Stimulated activated CD4-positive, alpha-beta T cell treated with anti-CD3 and anti-CD28 coated beads, Interleukin-2, amount 100 ng/mL, for 4 hours (primary cell): ENCODE results near the gene DNMT1.

Experiments used
- DNase-seq: peaks from one replicate; pipeline ENCODE4 v3.0.0-alpha.2; 2020; ENCODE audit warnings: low read depth

Gene DNMT1

GRCh38 chr19:10141479-10141878, 53.3 kb downstream of the DNMT1 start:
- DNase-seq: no peak

DNA sequence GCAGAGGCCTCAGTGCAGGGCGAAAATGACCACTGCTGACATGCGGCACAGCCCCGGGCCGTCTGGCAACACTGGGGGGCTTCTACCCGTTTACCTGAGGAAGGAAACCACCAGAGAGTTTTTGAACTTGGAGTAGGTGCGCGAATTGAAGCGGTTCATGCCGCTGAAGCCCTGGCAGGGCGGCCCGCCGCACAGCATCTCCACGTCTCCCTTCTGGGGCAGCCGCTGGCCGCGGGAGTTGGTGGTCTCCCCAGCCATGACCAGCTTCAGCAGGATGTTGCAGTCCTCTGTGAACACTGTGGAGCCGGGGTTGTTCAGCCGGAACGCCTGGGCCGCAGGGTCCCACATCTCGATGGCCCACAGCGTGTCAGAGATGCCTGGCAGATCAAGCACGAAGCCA, 54.8 kb downstream of the DNMT1 start:
- no peak for DNase-seq

DNA sequence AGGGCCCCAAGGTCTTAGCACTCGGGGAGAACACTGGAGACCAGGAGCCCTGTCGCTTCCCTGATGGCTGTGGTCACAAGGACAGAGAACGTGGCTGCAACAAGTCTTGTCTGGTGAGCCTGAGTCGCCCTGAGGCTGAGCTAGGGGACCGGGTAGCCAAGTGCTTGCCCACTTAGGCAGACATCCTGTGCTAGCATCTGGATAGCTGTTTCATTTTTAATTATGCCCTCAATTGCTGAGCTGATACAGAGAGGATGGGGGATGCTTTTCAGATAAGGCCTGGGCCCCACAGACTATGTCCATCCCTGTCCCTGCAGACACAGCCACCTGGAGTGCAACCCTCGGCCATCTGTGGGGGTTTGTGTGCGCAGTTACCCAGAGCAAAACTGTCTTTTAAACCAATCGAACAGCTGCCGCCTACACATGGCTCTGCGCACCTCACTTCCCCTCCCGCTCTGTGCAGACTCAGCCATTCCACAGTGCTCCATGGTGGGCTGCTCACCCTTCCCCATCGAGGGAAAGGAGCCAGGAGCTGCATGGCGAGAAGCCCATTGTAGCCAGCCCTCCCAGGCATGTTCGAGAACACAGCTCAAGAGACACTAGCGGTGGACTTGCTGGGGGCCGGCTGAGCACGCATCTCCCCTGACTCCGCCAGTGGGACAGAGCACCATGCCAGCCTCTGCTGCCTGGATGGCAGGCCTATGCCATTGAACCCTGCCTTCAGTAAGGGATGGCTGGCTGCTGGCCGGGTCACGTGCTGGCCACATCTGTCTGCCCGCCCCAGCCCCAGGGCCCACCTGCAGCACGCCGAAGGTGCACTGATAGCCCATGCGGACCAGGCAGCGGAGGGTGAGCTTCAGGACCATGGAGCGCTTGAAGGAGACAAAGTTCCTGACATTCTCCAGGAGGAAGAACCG, 55.6 kb downstream of the DNMT1 start:
- no peak for DNase-seq

DNA sequence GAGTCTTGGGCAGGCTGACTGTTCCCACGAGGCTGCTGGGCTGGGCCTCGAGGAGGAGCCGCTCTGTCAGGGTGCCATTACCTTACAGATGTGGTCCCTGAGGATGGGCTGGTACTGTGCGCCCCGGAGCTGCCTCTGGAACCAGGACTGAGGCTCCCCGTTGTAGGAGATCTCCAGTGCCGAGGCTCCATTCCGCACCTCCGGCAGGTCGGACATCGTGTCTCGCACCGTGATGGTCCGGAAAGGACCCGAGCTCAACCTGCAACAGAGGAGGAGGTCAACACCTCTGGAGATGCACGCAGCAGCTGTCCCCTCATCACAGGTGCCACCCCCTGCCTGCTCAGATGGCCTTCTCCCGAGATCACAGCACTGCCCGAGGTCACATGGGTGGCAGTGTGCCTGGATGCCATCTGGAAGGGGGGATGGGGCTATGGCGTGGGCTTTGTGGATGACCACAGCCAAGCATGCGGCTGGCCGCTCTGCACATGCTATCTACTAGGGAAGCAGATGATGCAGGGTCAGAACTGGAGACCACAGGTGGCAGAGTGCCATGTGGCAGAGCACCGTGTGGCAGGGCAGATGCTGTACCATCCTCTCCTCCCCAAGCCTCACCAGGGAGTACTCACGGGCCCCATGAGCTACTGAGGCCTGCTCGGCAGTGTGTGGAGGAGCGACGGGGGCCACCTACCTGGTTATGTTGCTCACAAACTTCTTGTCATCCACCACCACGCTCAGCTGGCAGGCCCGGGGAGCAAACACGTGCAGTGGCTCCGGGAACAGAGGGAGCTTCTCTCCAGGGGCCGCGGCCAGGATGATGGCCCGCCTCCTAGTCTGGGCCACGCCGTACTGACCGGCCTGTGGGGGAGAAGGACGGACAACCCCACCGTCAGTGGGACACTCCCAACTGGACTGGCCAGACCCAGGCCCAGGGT, 56.7 kb downstream of the DNMT1 start:
- DNase-seq: no peak

GRCh38 chr19:10136936-10137335, 57.8 kb downstream of the DNMT1 start:
- no peak for DNase-seq

GRCh38 chr19:10135551-10136334, 59.0 kb downstream of the DNMT1 start:
- DNase-seq: no peak

- DNase-seq: no peak
Measured at GRCh38 chr19:10134040-10134439, 60.7 kb downstream of the DNMT1 start.

DNA sequence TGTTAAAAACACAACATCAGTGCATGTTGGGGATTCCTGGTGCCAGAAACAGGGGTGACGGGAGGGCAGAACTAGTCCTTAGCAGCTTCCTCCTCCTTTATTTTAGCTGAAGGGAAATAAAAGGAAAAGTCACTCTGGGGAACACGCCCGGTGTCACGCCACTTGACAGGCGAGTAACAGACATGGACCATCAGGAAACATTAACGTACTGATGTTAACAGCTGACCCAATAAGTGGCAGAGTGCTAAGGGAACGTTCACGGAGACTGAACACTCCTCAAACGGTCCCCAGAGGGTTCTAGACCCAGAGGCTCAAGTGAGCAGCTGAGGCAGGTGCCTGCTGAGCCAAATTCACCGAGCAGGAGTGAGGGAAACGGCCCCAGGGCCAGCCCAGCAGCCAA, 61.2 kb downstream of the DNMT1 start:
- no peak for DNase-seq

DNA sequence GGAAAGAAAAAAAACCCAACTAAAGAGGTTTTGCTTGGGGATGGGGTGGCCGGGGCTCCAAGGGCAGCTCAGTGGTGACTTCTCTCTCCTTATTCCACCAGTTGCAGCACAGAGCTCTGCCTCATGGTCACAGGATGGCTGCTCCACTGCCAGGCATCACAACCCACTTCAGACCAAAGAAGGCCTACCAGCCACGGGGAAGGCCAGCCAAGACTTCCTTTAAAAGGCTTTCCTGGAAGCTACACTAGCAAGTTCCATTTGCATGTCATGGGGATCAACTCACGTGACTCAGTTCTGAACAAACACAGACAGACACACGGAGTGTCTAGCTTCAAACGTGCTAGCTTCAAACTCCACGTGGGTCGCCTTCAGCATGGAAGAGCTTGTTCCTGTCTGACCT, 61.8 kb downstream of the DNMT1 start:
- DNase-seq: no peak

GRCh38 chr19:10126213-10126639, 68.5 kb downstream of the DNMT1 start:
- no peak for DNase-seq

DNA sequence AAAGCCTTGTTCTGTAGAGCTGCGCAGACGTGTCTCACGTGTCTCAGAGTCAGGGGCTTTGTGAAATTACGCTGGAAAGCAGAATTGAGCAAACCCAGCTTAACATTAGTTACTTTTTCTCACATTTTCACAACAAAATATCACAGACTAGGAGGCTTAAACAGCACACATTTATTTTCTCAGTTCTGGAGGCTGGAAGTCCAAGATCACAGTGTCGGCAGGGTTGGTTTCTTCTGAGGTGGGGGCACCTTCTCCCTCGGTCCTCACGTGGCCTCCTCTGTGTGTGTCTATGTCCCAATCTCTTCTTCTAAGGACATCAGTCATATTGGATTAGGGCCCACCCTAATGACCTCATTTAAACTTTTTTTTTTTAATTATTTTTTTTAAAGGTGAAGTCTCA, 70.3 kb downstream of the DNMT1 start:
- DNase-seq: no peak

GRCh38 chr19:10122045-10122444, 72.7 kb downstream of the DNMT1 start:
- no peak for DNase-seq

- DNase-seq: no peak
Measured at GRCh38 chr19:10120538-10121189, 74.1 kb downstream of the DNMT1 start.

DNA sequence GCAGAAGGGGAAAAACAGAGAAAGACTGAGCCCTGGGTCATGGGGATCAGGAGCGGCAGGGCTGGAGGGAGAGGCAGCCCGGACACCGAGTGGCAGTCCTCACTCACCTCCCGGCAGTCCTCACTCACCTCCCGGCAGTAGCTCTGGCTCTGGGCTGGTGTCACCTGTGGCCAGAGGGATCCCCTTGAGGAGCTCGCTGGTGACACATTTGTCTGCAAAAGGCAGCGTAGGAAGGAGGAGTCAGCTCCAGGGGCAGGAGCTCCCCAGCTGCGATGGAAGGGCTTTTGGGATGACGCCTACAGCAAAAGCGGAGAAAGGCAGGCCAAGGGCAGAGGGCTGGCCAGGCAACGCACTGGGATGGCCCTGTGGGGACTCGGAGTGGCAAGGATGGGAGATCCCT, 75.8 kb downstream of the DNMT1 start:
- DNase-seq: no peak

- no peak for DNase-seq
Measured at GRCh38 chr19:10116866-10117616, 77.7 kb downstream of the DNMT1 start.

DNA sequence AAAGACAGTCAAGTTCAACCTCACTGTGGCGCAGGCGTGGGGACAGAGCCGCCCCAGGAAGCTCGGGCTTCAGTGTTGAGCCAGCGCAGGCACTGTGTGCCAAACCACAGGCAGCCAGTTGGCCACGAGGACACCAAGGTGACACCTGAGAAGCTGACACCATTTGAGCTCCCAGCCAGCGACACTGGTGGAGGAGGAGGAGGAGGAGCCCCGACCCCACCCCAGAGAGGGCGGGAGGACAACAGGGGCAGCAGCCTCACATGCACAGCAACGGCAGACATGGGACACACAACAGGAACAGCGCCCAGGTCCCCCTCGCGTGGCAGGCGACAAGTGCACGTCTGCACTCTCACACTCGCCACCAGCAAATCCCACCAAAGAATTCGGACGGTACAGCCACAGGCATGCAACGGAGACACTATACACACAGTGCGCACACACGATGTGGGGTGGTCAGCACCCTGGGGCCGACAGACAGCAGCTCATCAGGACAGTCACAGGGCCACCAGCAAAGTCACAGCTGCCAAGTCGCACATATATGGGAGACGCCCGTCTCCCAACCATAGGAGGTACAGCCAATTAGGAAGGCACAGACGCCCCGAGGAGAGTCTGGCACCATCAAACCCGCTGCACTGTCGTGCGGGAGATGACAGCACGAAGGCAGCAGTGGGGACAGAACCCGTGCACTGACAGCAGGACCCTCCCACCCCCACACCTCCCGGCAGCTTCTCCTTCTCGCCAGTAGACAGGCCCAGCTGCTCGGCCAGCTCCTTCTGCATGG, 78.5 kb downstream of the DNMT1 start:
- no peak for DNase-seq

DNA sequence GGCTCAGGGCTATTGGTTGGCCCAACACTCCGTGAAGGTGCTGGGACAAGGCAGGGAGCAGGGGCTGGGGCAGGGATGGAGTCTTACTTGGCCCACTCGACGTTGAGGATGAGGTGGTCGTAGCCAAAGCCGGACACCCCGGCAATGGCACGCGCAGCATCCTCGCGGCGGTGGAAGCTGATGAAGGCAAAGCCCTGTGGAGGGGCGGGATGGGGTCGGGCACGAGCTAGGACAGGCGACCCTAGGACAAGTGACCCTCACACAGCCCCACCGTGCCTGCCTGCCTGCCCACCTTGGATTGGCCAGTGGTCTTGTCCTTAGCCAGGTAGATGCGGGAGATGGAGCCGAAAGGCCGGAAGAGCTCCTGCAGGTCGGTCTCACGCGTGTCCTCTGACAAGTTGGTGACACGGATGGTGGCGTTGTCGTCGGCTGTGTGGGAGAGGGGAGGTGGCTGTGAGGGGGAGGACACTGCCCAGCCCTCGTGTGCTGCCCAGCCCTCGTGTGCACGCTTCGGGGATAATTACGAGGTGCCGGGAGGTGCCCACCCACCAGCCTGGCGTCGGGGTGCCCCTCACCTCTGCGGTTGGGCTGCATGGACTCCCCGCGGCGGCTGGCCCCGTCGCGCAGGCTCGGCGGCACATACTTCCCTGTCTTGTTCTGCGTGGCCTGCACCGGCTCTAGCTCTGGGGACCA, 79.2 kb downstream of the DNMT1 start:
- DNase-seq: no peak

DNA sequence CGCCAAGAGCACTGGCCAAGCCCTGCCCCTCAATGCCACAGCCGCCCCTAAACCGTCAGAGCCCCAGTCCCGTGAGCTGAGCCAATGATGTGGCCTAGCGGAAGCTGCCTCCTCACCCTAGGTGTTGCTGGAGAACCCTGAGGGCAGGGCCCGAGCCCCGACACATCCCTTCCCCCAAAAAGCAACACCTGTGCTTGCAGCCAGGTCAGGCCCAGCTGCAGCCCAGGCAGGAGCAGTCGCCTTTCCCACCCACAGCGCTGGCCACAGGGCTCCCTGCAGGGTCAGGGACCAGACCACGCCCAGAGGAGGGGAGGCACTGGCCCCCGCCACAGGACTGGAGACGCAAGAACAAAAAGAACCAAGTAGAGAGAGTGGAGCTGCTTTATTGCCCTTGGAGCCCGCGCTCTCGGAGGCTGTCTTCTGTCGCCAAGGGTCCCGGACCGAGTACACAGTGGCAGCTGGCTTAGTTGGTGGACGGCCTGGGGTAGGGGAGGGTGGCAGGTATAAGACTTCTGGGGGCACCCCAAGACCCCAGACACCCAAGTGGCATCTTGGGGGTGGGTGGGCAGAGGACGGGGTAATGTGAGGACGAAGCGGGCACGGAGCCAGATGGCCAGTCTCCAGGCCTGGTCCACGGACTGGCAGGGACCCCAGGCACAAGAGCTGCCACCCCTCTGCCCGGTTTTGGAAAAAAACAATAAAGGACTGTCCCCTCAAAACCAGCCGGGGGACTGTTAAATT, 79.9 kb downstream of the DNMT1 start:
- no peak for DNase-seq
